Breast epithelium (tissue), 3 donors: Measurements from ENCODE around the gene SURF4.

ENCODE experiments used
- POLR2AphosphoS5 ChIP-seq, 3 donors: sonication (generic); formaldehyde crosslinking; IDR thresholded peaks; one replicate each; pipeline ENCODE4 v1.6.1; 2017; ENCODE audit warnings: antibody characterized with exemption in 3 of 3
- TF ChIP-seq, protein P1 (sequence below), 3 donors: fragments of 450-650 bp; IDR thresholded peaks; one replicate each; pipeline ENCODE4 v1.5.1; 2016 to 2017; ENCODE audit warnings: antibody characterized with exemption in 3 of 3, mild to moderate bottlenecking in 3 of 3, moderate library complexity in 3 of 3

- TF ChIP-seq, protein P1, sequence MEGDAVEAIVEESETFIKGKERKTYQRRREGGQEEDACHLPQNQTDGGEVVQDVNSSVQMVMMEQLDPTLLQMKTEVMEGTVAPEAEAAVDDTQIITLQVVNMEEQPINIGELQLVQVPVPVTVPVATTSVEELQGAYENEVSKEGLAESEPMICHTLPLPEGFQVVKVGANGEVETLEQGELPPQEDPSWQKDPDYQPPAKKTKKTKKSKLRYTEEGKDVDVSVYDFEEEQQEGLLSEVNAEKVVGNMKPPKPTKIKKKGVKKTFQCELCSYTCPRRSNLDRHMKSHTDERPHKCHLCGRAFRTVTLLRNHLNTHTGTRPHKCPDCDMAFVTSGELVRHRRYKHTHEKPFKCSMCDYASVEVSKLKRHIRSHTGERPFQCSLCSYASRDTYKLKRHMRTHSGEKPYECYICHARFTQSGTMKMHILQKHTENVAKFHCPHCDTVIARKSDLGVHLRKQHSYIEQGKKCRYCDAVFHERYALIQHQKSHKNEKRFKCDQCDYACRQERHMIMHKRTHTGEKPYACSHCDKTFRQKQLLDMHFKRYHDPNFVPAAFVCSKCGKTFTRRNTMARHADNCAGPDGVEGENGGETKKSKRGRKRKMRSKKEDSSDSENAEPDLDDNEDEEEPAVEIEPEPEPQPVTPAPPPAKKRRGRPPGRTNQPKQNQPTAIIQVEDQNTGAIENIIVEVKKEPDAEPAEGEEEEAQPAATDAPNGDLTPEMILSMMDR (IDR thresholded peaks at IDR 0.05) = no peak
- TF ChIP-seq POLR2AphosphoS5 (IDR thresholded peaks at IDR 0.05) = no peak
Measured at GRCh38 chr9:133372144-133372543, 3.7 kb downstream of the SURF4 start.
